NT2/D1 (cell line): ENCODE data around the gene EIF4A3.

Source experiments
- SUZ12 ChIP-seq: IDR thresholded peaks from 2 replicates; pipeline ENCODE4 v1.6.1; 2011; ENCODE audit not compliant: insufficient read length, insufficient read depth; ENCODE audit errors: extremely low read depth
- YY1 ChIP-seq: IDR thresholded peaks from 2 replicates; pipeline ENCODE4 v1.6.1; 2011; ENCODE audit not compliant: insufficient read length, insufficient read depth
- ZNF274 ChIP-seq: IDR thresholded peaks from 2 replicates; pipeline ENCODE4 v1.6.1; 2011; ENCODE audit warnings: mild to moderate bottlenecking, low read depth, low read length

DNA sequence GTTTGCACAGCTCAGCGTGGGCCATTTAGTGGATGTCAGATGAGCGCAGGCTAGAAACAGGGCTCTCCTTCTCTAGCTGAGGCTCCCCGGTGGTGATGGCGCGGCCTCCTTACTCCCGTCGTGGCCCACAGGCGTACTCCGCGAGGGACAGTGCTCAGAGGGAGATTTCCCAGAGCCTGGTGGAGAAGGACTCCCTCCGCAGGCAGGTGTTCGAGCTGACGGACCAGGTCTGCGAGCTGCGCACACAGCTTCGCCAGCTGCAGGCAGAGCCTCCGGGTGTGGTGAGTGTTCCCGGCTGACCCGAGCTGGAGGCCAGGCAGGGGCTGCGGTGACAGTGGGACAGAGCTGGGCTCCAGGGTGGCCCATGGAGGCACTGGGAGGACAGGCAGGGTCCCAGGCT is 44.3 kb upstream of the EIF4A3 start:
- TF ChIP-seq ZNF274 (no peak), YY1 (no peak), SUZ12 (no peak)
